HS-5 (cell line): ENCODE measurements around the gene R3HDM4.
A peak's percentile ranks its signal among the peaks of the same experiment; 100 is the strongest.

Experiments used
- DNase-seq: peaks from one replicate; pipeline ENCODE4 v3.0.0-alpha.2; 2012; ENCODE audit warnings: low read depth

Gene R3HDM4

DNA sequence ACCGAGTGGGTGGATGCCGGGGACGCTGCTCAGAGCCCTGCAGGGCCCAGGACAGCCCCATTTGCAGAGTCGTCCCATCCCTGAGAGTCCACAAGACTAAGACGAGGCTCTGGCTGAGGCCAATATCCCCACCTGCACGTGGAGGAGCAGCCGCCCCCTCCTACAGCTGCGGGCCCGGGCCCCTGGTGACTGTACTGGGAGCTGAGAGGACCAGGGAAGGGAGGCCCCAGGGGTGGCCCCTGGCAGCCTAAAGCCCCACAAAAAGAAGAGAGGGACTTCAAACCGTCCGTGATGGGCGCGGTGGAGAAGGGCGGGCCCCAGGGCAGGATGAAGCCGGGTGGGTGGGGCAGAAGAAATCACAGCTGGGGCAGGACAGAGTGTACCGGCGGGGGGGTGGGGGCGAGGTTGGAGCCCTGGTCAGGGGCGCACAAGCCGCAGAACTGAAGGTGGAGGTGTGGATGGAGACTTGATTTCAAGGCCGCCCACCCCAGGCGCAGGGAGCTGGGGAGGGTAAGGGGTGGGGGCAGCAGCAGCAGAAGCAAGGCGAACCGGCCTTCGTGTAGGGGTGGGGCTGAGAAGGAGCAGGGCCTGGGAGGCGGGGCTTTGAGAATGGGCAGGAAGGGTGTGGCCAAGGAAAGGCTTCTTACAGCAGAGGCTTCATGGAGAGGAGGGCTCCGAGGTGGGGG lies 40.6 kb downstream of the R3HDM4 start:
- no peak for DNase-seq

DNA sequence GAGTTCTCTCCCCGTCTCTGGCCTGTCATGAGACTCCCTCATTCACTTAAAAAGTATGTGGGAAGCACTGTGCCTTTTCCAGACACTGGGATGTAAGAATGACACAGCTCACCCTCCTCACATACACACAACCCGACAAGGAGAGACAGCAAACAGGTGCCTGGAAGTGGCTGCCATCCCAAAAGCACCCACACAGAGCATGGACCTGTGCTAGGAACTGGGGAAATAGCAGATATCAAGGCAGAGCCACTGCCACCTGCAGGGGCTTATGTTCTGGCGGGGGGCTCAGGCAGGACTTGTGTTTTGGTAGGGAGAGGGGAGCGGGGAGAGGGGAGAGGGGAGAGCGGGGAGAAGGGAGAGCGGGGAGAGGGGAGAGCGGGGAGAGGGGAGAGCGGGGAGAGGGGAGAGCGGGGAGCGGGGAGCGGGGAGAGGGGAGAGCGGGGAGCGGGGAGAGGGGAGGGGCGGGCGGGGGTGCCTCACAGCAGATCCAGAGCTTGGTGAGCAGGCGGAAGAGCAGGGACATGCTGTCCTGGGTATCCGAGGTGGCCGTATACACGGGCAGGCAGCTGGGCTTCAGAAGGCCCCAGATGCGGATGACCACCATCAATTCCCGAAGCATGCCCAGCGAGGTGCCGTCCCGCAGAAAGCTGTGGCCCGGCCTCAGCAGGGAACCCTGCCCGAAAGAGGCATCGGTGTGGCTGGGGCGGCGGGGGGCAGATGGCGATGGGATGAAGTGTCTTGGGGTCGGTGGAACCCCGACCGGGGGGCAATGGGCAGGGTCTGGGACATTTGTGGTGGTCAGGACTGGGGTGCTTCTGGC lies 41.4 kb downstream of the R3HDM4 start:
- DNase-seq: no peak

DNA sequence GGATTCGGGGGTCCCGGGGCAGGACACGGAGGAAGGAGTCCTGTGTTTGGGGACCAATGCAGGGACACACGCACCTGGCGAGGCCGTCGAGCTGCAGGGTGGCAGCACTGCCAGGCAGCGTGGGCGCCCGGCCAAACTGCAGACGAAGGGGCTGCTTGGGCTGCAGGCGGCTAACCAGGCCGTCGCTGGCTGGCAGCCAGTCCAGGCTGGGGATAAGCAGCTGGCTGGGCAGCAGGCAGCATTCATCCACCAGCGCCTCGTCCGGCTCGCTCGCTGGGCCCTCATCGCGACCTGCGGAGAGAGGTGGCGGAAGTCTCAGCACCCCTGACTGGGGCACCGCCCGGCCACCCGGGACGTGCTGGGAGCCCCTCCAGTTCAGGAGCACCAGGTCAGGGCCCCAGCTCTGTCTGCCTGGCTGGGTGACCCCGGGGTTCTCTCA lies 42.0 kb downstream of the R3HDM4 start:
- no peak for DNase-seq

DNA sequence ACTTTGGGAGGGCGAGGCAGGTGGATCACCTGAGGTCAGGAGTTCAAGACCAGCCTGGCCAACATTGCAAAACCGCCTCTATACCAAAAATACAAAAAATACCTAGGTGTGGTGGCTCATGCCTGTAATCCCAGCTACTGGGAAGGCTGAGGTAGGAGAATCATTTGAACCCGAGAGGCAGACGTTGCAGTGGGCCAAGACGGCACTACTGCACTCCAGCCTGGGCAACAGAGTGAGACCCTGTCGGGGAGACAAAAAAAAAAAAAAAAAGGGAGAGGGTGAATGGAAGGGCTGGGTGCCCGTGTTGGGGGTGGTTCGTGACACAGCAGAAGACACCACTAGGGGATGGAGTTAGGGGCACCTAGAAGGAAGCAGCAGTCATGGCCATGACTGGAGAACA lies 42.7 kb downstream of the R3HDM4 start:
- no peak for DNase-seq

DNA sequence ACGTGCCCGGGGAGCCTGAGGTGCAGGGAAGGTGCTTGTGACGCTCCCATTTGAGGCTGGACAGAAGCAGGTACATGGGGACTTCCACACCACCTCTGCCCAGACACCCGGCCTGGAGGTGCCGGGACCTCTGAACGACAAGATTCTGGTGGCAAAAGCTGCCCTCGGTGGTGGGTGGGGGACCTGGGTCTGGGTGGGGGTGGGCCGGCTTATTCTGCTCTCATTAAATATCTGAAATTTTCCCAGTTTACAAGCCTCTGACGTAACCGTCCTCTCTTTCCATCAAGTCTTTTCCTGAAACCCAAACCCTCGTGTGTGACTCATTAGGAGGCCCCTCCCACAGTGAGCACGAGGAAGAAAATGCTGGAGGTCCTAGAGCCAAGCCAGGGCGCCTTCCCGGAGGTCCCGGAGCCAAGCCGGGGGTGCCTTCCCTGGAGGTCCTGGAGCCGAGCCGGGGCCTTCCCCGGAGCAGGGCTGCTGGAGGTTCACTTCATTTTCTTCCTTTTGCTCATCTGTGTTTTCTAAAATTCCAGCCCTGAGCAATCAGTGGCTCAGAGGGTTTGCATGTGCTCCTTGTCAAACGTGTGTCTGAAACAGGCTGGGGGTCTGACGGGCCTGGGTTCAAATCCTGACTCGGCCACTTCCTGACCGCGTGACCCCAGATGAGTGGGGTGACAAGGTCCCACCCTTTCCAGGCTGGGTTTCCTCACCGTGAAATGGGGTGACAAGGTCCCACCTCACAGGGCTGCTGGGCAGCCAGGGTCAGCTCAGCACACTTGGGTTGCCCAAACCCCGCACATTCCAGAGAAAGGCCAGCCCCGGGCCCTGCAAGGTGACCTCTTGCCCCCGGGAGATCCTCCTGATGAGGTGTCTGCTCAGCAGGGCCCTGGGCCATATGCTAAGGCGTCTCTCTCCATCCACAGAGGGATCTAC lies 43.5 kb downstream of the R3HDM4 start:
- peak; percentile 73 for DNase-seq

- DNase-seq: no peak
These were observed 44.4 kb downstream of the R3HDM4 start for GRCh38 chr19:868458-869244.

DNA sequence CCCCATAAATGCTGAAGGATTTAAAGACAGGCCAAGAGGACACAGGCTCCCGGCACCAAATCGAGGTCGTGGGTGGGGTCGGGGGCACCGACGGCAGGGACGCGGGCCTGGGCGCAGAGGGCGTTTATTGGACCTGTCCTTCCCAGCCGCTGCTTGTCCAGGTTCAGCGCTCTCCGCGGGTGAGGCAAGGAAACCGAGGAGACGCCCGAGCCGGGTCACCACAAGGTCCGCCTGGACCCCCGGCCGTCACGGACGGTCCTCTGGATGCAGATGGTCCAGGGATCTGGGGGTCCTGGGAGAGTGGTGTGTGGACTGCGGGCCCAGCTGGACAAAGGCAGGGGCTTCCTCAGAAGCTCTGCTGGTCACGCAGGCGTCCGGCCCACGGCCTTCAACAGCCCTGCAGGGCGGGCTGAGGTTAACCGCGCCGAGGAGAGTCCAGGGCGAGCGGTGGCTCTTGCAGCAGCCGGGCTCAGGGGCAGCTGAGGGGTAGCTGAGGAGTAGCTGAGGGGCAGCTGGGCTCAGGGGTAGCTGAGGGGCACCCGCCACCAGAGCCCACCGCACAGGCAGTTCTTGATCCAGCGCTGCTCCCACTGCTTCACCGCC lies 45.1 kb downstream of the R3HDM4 start:
- no peak for DNase-seq

- no peak for DNase-seq
These were observed 45.7 kb downstream of the R3HDM4 start for GRCh38 chr19:867301-867793.

GRCh38 chr19:866769-867300 lies 46.2 kb downstream of the R3HDM4 start:
- DNase-seq: no peak

GRCh38 chr19:863315-863620 lies 49.8 kb downstream of the R3HDM4 start:
- no peak for DNase-seq

DNA sequence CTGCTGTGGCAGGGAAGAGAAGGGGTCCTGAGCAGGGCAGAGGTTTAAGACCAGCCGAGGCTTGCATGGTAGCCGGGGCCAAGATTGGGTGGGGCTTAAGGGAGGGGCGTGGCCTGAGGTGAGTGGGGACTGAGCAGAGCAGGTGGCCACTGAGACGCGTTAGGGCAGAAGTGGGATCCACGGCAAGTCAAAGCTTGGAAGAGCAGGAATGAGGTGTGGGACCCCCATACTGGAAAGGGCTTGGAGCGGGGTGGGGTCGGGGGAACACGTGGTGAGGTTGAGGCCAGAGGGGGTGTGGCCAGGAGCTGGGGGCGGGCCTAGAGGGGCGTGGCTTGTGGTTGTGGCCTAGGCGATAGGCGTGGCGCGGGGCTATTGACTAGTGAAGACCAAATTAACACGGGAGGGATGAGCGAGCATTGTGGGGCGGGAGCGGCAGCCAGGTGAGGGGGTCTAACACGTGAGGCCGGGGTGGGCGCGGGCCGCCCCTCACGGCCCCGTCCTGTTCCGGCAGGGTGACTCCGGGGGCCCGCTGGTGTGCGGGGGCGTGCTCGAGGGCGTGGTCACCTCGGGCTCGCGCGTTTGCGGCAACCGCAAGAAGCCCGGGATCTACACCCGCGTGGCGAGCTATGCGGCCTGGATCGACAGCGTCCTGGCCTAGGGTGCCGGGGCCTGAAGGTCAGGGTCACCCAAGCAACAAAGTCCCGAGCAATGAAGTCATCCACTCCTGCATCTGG lies 50.3 kb downstream of the R3HDM4 start:
- DNase-seq: no peak

DNA sequence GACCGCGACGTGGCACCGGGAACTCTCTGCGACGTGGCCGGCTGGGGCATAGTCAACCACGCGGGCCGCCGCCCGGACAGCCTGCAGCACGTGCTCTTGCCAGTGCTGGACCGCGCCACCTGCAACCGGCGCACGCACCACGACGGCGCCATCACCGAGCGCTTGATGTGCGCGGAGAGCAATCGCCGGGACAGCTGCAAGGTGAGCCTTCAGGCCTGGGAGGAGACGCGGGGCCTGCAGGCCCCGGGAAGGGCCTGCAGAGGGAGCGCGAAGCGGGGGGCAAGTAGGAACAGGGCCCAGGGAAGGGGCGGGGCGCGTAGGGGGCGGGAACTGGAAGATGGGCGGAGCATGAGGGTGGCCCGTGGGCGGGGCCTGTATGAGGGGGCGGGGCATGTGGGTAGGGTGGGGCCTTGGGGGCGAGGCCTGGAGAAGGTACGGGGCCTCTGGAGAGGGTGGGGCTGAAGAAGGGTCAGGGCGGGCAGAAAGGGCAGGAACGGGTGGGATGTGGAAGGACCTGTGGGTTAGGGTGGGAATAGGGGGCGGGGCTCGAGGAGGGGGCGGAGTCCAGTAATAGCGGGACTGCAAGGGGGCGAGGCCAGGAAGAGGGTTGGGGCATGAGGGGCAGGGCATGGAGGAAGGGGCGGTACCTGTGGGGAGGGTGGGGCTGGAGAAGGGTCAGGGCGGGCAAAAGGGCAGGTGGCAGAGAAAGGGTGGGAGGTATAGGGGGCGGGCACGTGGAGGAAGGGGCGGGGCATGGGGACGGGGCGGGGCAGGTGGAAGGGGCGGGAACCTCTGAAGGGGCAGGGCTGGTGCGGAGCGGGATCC lies 51.1 kb downstream of the R3HDM4 start:
- DNase-seq: no peak

- no peak for DNase-seq
These were observed 51.8 kb downstream of the R3HDM4 start for GRCh38 chr19:861141-861755.

- no peak for DNase-seq
These were observed 53.9 kb downstream of the R3HDM4 start, which contains the start of gene CFD for GRCh38 chr19:858868-859843. Gene CFD, plus strand, starts transcription at chr19:859664. Its CDS starts 26 bp downstream, at chr19:859690.

- no peak for DNase-seq
These were observed 54.7 kb downstream of the R3HDM4 start for GRCh38 chr19:858284-858683.

GRCh38 chr19:855566-856120 lies 57.4 kb downstream of the R3HDM4 start:
- no peak for DNase-seq

DNA sequence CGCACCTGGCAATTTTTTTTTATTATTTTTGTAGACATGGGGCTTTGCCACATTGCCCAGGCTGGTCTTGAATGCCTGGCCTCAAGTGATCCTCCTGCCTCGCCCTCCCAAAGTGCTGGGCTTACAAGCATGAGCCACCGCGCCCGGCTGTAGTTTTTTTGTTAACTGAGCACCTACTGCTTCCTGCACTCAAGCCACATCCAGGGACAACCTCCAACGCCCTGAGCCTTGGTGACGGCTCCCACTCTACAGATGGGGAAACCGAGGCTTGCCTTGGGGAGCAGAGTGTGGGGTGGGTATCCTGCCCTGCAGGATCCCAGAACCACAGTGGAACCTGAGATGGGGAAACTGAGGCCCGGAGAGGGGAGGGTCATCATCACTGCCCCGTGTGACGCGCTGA lies 57.9 kb downstream of the R3HDM4 start:
- DNase-seq: no peak
